ENCODE data around the gene PHF21B.

Gene PHF21B

GRCh38 chr22:44838316-44839016 lies 171.3 kb downstream of the PHF21B start:
- no peak for DNase-seq

DNA sequence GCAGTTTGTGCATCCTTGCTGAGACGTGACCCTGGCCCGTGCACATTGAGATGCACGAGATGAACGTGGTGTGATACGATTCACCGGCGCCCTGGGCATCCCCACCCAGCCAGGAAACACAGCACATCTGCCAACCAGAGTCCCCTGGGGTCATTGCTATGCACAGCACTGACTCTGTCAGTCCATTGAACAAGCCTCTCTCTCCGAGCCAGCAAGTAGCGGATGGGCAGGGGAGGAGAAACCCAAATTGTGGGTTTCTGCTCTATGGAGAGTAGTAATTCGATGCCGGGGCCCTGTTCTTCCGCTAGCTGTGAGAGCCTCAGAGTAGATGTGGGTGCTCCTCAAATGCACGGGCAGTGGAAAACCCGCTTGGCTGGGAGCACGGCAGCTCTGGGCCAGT lies 172.3 kb downstream of the PHF21B start:
- no peak for DNase-seq

- DNase-seq: no peak
Observed at GRCh38 chr22:44834065-44834464, 175.7 kb downstream of the PHF21B start.

- DNase-seq: no peak
Observed at GRCh38 chr22:44831885-44832284, 177.9 kb downstream of the PHF21B start.

All from hippocampal formation (tissue), 2 donors.